Thoracic aorta (tissue), 2 donors: ENCODE data around the gene KLHL7. TPM values are rescaled to one million over a fixed set of nuclear protein-coding genes. Genes with fewer than 3 reads are reported as not detected.

Experiments used
- ATAC-seq: fragments of 150-250 bp; one replicate; pipeline ENCODE4 v1.8.0; 2017; ENCODE audit warnings: low read depth; ENCODE audit not compliant: insufficient number of reproducible peaks, low FRiP score
- DNase-seq: peaks from one replicate; pipeline ENCODE4 v3.0.0-alpha.2; 2020; ENCODE audit warnings: low spot score
- H3K27ac ChIP-seq, 2 donors: fragments of 200-600 bp; sonication (generic); 1 replicate in 1 of 2; 2 replicates in 1 of 2; pipeline ENCODE4 v1.5.1; 2016; ENCODE audit warnings: mild to moderate bottlenecking in 2 of 2, moderate library complexity in 2 of 2
- H3K27me3 ChIP-seq: fragments of 200-600 bp; sonication (generic); replicated peaks from 2 replicates; pipeline ENCODE4 v1.6.0; 2016; ENCODE audit warnings: mild to moderate bottlenecking; ENCODE audit not compliant: insufficient read depth
- H3K36me3 ChIP-seq: fragments of 200-600 bp; sonication (generic); one replicate; pipeline ENCODE4 v1.5.1; 2016
- H3K4me1 ChIP-seq, 2 donors: fragments of 200-600 bp; sonication (generic); 1 replicate in 1 of 2; 2 replicates in 1 of 2; pipeline versions ENCODE4 v1.5.1 to v1.6.0; 2016; ENCODE audit warnings: low read depth in 2 of 2, mild to moderate bottlenecking in 1 of 2; ENCODE audit not compliant: control insufficient read depth in 1 of 2
- H3K4me3 ChIP-seq: fragments of 200-600 bp; sonication (generic); 2 replicates; pipeline ENCODE4 v1.5.1; 2016; ENCODE audit warnings: mild to moderate bottlenecking
- H3K9me3 ChIP-seq: fragments of 200-600 bp; sonication (generic); 2 replicates; pipeline ENCODE4 v1.5.1; 2016
- total RNA-seq, 2 donors: library from RNA; depleted of rRNA; stranded (reverse); fragments of >200 nt; gene quantifications; one replicate each; pipeline versions ENCODE4 v1.1.0 to v1.2.3, GENCODE V29; 2016
- TF ChIP-seq, protein P1 (sequence below): fragments of 200-600 bp; sonication (generic); IDR thresholded peaks from one replicate; pipeline ENCODE4 v1.5.1; 2019; ENCODE audit warnings: antibody characterized with exemption

KLHL7 gene
- total RNA-seq, 2 donors from 2014 or later: 22.7 to 23.8 TPM

DNA sequence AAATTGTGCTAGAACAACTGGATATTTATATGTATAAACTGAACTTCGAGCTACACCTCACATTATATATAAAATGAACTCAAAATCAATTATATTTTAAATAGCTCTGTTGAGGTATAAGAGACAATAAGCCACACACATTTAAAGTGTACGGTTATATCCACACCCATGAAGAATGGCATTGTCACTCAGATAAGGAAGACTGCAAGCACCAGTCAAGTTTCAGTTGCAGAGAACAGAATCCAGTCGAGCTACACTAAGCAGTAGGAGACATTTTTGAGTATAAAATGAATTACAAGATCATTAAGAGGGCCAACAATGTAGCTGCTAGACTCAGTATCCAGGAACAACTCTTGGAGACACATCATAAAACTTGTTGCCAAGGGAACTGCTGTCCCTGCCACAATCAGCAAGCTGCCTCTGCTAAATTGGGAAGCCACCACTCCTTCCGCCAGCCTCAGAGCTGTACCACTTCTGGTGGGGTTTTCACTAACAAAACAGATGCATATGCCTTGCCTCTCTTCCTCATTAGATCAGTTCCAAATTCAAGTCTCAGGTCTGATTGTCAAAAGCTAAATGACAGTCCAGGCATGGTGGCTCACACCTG lies 121.4 kb downstream of the KLHL7 start:
- Histone ChIP-seq H3K4me1 (no peaks in the 10 kb centered on the region), H3K4me3 (no peak overlapping the region), H3K9me3 (no peaks in the 10 kb centered on the region), H3K27me3 (no peaks in the 10 kb centered on the region), H3K27ac (no peak overlapping the region), H3K36me3 (no peaks in the 10 kb centered on the region)
- DNase-seq: no peak
- TF ChIP-seq, protein P1, sequence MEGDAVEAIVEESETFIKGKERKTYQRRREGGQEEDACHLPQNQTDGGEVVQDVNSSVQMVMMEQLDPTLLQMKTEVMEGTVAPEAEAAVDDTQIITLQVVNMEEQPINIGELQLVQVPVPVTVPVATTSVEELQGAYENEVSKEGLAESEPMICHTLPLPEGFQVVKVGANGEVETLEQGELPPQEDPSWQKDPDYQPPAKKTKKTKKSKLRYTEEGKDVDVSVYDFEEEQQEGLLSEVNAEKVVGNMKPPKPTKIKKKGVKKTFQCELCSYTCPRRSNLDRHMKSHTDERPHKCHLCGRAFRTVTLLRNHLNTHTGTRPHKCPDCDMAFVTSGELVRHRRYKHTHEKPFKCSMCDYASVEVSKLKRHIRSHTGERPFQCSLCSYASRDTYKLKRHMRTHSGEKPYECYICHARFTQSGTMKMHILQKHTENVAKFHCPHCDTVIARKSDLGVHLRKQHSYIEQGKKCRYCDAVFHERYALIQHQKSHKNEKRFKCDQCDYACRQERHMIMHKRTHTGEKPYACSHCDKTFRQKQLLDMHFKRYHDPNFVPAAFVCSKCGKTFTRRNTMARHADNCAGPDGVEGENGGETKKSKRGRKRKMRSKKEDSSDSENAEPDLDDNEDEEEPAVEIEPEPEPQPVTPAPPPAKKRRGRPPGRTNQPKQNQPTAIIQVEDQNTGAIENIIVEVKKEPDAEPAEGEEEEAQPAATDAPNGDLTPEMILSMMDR: no peak
- ATAC-seq: no peak

Other genes starting within 250 kb of the KLHL7 start
- 100 to 1,000 TPM in 1 of 2 donors, 10 to 100 TPM in 1; 82.2 to 157 TPM for gene HYCC1, start 91.7 kb upstream of the KLHL7 start, total RNA-seq
- 10 to 100 TPM; 34.0 to 54.7 TPM for gene NUP42, start 76.3 kb downstream of the KLHL7 start, total RNA-seq
- gene GPNMB, start 141.0 kb downstream of the KLHL7 start, total RNA-seq: 100 to 1,000 TPM; 139 to 185 TPM
- gene MALSU1, start 193.6 kb downstream of the KLHL7 start, total RNA-seq: 10 to 100 TPM; 18.1 to 65.7 TPM